Measurements from ENCODE around the gene ACSM2B.
"Not testable (repeated sequence)": the region's sequence is repeated elsewhere in the genome, so short reads cannot be mapped to it uniquely, and the experiment has no call there.

ACSM2B gene

GRCh38 chr16:20598832-20599469, 22.8 kb upstream of the ACSM2B start:
- no peak overlapping the region for H3K27ac ChIP-seq
- H3K4me3 ChIP-seq: no peak overlapping the region

GRCh38 chr16:20595694-20596093, 19.5 kb upstream of the ACSM2B start:
- H3K27ac ChIP-seq: not testable (repeated sequence)

GRCh38 chr16:20595068-20595467, 18.9 kb upstream of the ACSM2B start:
- not testable (repeated sequence) for H3K27ac ChIP-seq, H3K4me3 ChIP-seq

More at GRCh38 chr16:20595694-20596093, 19.5 kb upstream of the ACSM2B start:
- H3K4me3 ChIP-seq: not testable (repeated sequence)

- H3K27ac ChIP-seq, H3K4me3 ChIP-seq: not testable (repeated sequence)
Observed at GRCh38 chr16:20592780-20593179, 16.6 kb upstream of the ACSM2B start.

- H3K27ac ChIP-seq: not testable (repeated sequence)
Observed at GRCh38 chr16:20589486-20589885, 13.3 kb upstream of the ACSM2B start.

GRCh38 chr16:20587645-20588074, 11.5 kb upstream of the ACSM2B start:
- H3K27ac ChIP-seq: not testable (repeated sequence)

More at GRCh38 chr16:20589486-20589885, 13.3 kb upstream of the ACSM2B start:
- H3K4me3 ChIP-seq: not testable (repeated sequence)

GRCh38 chr16:20586716-20587115, 10.5 kb upstream of the ACSM2B start:
- H3K27ac ChIP-seq, H3K4me3 ChIP-seq: not testable (repeated sequence)

More at GRCh38 chr16:20587645-20588074, 11.5 kb upstream of the ACSM2B start:
- not testable (repeated sequence) for H3K4me3 ChIP-seq

GRCh38 chr16:20586112-20586511, 9.9 kb upstream of the ACSM2B start:
- H3K4me3 ChIP-seq, H3K27ac ChIP-seq: not testable (repeated sequence)

GRCh38 chr16:20580487-20581259, 4.5 kb upstream of the ACSM2B start:
- H3K27ac ChIP-seq, H3K4me3 ChIP-seq: not testable (repeated sequence)

GRCh38 chr16:20578091-20578490, 1.9 kb upstream of the ACSM2B start:
- H3K27ac ChIP-seq: not testable (repeated sequence)

GRCh38 chr16:20569117-20569651, 7.0 kb downstream of the ACSM2B start:
- H3K4me3 ChIP-seq, H3K27ac ChIP-seq: not testable (repeated sequence)

More at GRCh38 chr16:20578091-20578490, 1.9 kb upstream of the ACSM2B start:
- not testable (repeated sequence) for H3K4me3 ChIP-seq

- Histone ChIP-seq H3K27ac (no peak overlapping the region), H3K4me3 (no peak overlapping the region)
Observed at GRCh38 chr16:20568404-20568803, 7.8 kb downstream of the ACSM2B start.

GRCh38 chr16:20566864-20567263, 9.3 kb downstream of the ACSM2B start:
- Histone ChIP-seq H3K27ac (no peak overlapping the region), H3K4me3 (no peak overlapping the region)

GRCh38 chr16:20565334-20565733, 10.8 kb downstream of the ACSM2B start:
- not testable (repeated sequence) for H3K4me3 ChIP-seq, H3K27ac ChIP-seq

GRCh38 chr16:20564218-20564617, 11.9 kb downstream of the ACSM2B start:
- H3K27ac ChIP-seq, H3K4me3 ChIP-seq: not testable (repeated sequence)

GRCh38 chr16:20555628-20556027, 20.5 kb downstream of the ACSM2B start:
- not testable (repeated sequence) for H3K4me3 ChIP-seq, H3K27ac ChIP-seq

- not testable (repeated sequence) for H3K27ac ChIP-seq, H3K4me3 ChIP-seq
Observed at GRCh38 chr16:20554689-20555088, 21.5 kb downstream of the ACSM2B start.

GRCh38 chr16:20553493-20553892, 22.7 kb downstream of the ACSM2B start:
- not testable (repeated sequence) for H3K27ac ChIP-seq, H3K4me3 ChIP-seq

GRCh38 chr16:20546951-20547350, 29.2 kb downstream of the ACSM2B start:
- H3K27ac ChIP-seq: peak overlapping the region in 3 of 21 experiments; percentile 28 to 53 (median 29)
- not testable (repeated sequence) for H3K4me3 ChIP-seq

GRCh38 chr16:20546278-20546853, 29.8 kb downstream of the ACSM2B start:
- not testable (repeated sequence) for H3K4me3 ChIP-seq
- peak overlapping the region in 3 of 21 experiments; percentile 28 to 53 (median 29) for H3K27ac ChIP-seq
